Loucy (cell line): ENCODE results near the gene PTGER1.

Source experiments
- H2AFZ ChIP-seq: fragments of 200-600 bp; sonication (generic); 2 replicates; pipeline ENCODE4 v1.6.0; 2016; ENCODE audit warnings: antibody characterized with exemption, mild to moderate bottlenecking, low read length, moderate library complexity
- H3F3A ChIP-seq: fragments of 200-600 bp; 2 replicates; pipeline ENCODE4 v1.6.0; 2016; ENCODE audit warnings: antibody characterized with exemption, low read depth, mild to moderate bottlenecking
- H3K27me3 ChIP-seq: fragments of 200-600 bp; sonication (generic); 2 replicates; pipeline ENCODE4 v1.6.1; 2014; ENCODE audit warnings: low read length, mild to moderate bottlenecking; ENCODE audit not compliant: insufficient read depth, poor library complexity, severe bottlenecking
- H3K36me3 ChIP-seq: fragments of 200-600 bp; sonication (generic); 2 replicates; pipeline ENCODE4 v1.6.1; 2016; ENCODE audit warnings: low read length; ENCODE audit not compliant: insufficient read depth
- H3K4me1 ChIP-seq: fragments of 200-600 bp; sonication (generic); 2 replicates; pipeline ENCODE4 v1.5.1; 2014; ENCODE audit warnings: low read length, mild to moderate bottlenecking; ENCODE audit not compliant: insufficient read depth, poor library complexity, severe bottlenecking
- H3K4me2 ChIP-seq: fragments of 200-600 bp; sonication (generic); 2 replicates; pipeline ENCODE4 v1.6.0; 2014; ENCODE audit warnings: antibody characterized with exemption, low read length, low read depth, mild to moderate bottlenecking; ENCODE audit not compliant: poor library complexity, severe bottlenecking
- H3K4me3 ChIP-seq: fragments of 200-600 bp; sonication (generic); 2 replicates; pipeline ENCODE4 v1.5.1; 2014; ENCODE audit warnings: low read length, mild to moderate bottlenecking, mixed read lengths; ENCODE audit not compliant: poor library complexity, severe bottlenecking
- H3K79me2 ChIP-seq: fragments of 200-600 bp; sonication (generic); 2 replicates; pipeline ENCODE4 v1.6.1; 2014; ENCODE audit warnings: low read length; ENCODE audit not compliant: insufficient read depth
- H3K9ac ChIP-seq: fragments of 200-600 bp; sonication (generic); 2 replicates; pipeline ENCODE4 v1.6.0; 2014; ENCODE audit warnings: mild to moderate bottlenecking, low read depth, low read length, moderate library complexity; ENCODE audit not compliant: poor library complexity, severe bottlenecking
- H3K9me2 ChIP-seq: fragments of 200-600 bp; sonication (generic); replicated peaks from 2 replicates; pipeline ENCODE4 v1.6.1; 2016; ENCODE audit warnings: low read depth, low read length, mixed read lengths
- H3K9me3 ChIP-seq: fragments of 200-600 bp; sonication (generic); 2 replicates; pipeline ENCODE4 v1.6.1; 2014; ENCODE audit warnings: mild to moderate bottlenecking, antibody characterized with exemption, low read length, low read depth; ENCODE audit not compliant: insufficient read depth
- H4K20me1 ChIP-seq: fragments of 200-600 bp; sonication (generic); 2 replicates; pipeline ENCODE4 v1.6.0; 2014; ENCODE audit warnings: antibody characterized with exemption, low read length, mild to moderate bottlenecking; ENCODE audit not compliant: insufficient read depth, poor library complexity, severe bottlenecking
- EZH2phosphoT487 ChIP-seq: fragments of 200-600 bp; IDR thresholded peaks from 2 replicates; pipeline ENCODE4 v1.6.1; 2018; ENCODE audit warnings: antibody characterized with exemption, mild to moderate bottlenecking, moderate library complexity, borderline replicate concordance
- TF ChIP-seq, protein P1 (sequence below): fragments of 200-600 bp; sonication (generic); conservative IDR thresholded peaks from 2 replicates; pipeline ENCODE4 v1.5.1; 2014; ENCODE audit warnings: mild to moderate bottlenecking, antibody characterized with exemption, low read length

PTGER1 gene

DNA sequence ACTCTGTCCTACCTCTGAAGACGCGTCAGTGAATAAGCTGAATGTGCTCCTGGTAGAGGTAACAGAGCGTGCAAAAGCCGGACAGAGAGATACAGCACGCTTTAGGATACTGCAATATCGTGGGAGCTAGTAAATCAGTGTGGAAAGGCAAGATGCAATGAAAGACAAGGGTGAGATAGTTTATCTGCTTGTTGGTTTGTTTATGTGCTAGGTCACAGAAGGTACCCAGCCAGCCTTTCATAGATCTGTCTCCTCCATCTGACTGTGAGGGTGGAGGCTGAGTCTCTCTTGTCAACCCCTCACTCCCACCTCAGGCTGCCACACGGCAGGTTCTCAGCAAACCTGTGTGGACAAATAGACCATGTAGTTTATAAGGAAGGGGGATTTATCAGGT is 21.7 kb upstream of the PTGER1 start:
- peak overlapping the region; percentile 99 for H3K4me2 ChIP-seq
- H3K9me2 ChIP-seq: no peaks in the 10 kb centered on the region
- peak overlapping the region; percentile 66 for H3K9ac ChIP-seq
- H3F3A ChIP-seq: no peaks in the 10 kb centered on the region
- no peaks in the 10 kb centered on the region for H3K36me3 ChIP-seq
- peak overlapping the region; percentile 92 for H2AFZ ChIP-seq
- no peaks in the 10 kb centered on the region for H3K27me3 ChIP-seq
- H3K4me1 ChIP-seq: peaks cover 18% of the 10 kb centered on the region
- TF ChIP-seq EZH2phosphoT487: no peak
- TF ChIP-seq, protein P1, sequence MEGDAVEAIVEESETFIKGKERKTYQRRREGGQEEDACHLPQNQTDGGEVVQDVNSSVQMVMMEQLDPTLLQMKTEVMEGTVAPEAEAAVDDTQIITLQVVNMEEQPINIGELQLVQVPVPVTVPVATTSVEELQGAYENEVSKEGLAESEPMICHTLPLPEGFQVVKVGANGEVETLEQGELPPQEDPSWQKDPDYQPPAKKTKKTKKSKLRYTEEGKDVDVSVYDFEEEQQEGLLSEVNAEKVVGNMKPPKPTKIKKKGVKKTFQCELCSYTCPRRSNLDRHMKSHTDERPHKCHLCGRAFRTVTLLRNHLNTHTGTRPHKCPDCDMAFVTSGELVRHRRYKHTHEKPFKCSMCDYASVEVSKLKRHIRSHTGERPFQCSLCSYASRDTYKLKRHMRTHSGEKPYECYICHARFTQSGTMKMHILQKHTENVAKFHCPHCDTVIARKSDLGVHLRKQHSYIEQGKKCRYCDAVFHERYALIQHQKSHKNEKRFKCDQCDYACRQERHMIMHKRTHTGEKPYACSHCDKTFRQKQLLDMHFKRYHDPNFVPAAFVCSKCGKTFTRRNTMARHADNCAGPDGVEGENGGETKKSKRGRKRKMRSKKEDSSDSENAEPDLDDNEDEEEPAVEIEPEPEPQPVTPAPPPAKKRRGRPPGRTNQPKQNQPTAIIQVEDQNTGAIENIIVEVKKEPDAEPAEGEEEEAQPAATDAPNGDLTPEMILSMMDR: no peak
- H3K9me3 ChIP-seq: no peaks in the 10 kb centered on the region
- peak overlapping the region; percentile 94 for H3K4me3 ChIP-seq
- H4K20me1 ChIP-seq: no peaks in the 10 kb centered on the region
- peaks cover 10% of the 10 kb centered on the region; the same call in 1 of the 2 replicates for H3K79me2 ChIP-seq

GRCh38 chr19:14496029-14496833 is 21.1 kb upstream of the PTGER1 start, which contains the start of gene GIPC1:
GIPC1 (minus strand) TSS chr19:14496127; CDS start chr19:14482976, 13,151 bp downstream.
- Histone ChIP-seq H3K27me3 (no peaks in the 10 kb centered on the region), H3K9me2 (no peaks in the 10 kb centered on the region), H3K9ac (peak within 1 kb of the TSS; percentile 66), H3F3A (no peaks in the 10 kb centered on the region), H3K4me1 (peaks cover 18% of the 10 kb centered on the region), H2AFZ (peak within 1 kb of the TSS; percentile 92), H3K4me3 (peak within 1 kb of the TSS; percentile 94), H4K20me1 (no peaks in the 10 kb centered on the region), H3K9me3 (no peaks in the 10 kb centered on the region), H3K79me2 (peaks cover 10% of the 10 kb centered on the region; the same call in 1 of the 2 replicates), H3K36me3 (no peaks in the 10 kb centered on the region), H3K4me2 (peak within 1 kb of the TSS; percentile 99)
- TF ChIP-seq EZH2phosphoT487: no peak
- TF ChIP-seq, protein P1: no peak

- peak overlapping the region; percentile 68; the same call in 1 of the 2 replicates for H2AFZ ChIP-seq
- peak overlapping the region; percentile 99 for H3K4me2 ChIP-seq
- no peaks in the 10 kb centered on the region for H3K9me2 ChIP-seq
- H3K27me3 ChIP-seq: no peaks in the 10 kb centered on the region
- H3K36me3 ChIP-seq: no peaks in the 10 kb centered on the region
- no peaks in the 10 kb centered on the region for H4K20me1 ChIP-seq
- no peaks in the 10 kb centered on the region for H3K9me3 ChIP-seq
- H3F3A ChIP-seq: no peaks in the 10 kb centered on the region
- peaks cover 18% of the 10 kb centered on the region for H3K4me1 ChIP-seq
- no peak for TF ChIP-seq EZH2phosphoT487
- TF ChIP-seq, protein P1: no peak
- peak overlapping the region; percentile 94 for H3K4me3 ChIP-seq
- H3K79me2 ChIP-seq: peaks cover 10% of the 10 kb centered on the region; the same call in 1 of the 2 replicates
- peak overlapping the region; percentile 66 for H3K9ac ChIP-seq
These were observed 20.5 kb upstream of the PTGER1 start for GRCh38 chr19:14495672-14496028.
